GM21390 (cell line): ENCODE data around the gene IL1RAPL1.

Source experiments
- ATAC-seq: cut with Tn5 transposase; IDR thresholded peaks from one replicate; pipeline ENCODE4 v1.9.1; 2021; ENCODE audit not compliant: unreplicated experiment

Gene IL1RAPL1

DNA sequence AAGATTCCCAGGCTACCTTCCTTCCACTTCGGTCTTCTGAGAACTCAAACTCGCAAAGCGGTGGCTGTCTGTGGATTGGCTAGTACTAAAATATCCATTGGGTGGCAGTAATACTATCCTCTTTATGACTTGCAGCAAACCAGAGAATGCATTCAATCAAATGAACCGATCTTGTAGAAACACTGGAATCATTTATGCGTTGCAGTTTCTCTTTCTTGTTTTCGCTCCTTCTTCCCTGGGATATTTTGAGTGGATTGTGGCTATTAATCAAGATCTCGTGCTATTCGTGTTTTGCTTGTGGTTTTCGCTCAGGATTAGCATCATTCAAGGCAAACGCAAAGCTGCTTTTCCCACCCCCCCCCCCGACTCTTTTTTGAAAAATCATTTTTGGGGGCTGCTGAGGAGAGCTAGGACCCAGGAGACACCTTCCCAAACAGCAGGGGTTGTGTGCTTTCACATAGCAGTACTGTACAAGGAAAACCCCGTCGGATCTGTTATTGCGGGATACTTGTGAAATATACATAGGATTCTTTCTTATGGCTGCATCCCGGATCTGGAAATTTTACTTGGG, at the start of gene IL1RAPL1:
IL1RAPL1 (plus strand) TSS at position 466 of the 571 bp plus-strand sequence.
- ATAC-seq = no peak

DNA sequence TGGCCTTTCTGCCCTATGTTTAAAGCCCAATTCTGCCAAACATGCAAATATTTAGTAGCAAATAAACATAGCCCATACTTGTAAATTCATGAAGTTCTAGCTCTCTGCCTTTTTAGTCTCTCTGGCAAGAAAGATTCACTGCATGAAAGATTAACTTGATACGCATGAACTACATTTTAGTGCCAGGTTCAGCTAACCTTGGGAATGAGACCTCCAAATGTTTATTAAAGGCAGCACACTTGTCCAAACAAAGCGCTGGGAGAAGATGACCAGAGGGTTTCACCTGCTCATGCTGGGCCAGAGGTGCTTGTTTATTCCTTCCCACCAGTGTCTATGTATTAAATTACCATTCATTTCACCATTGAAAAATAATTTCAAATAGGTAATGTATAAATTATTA, 44.5 kb upstream of the IL1RAPL1 start:
- ATAC-seq = no peak

DNA sequence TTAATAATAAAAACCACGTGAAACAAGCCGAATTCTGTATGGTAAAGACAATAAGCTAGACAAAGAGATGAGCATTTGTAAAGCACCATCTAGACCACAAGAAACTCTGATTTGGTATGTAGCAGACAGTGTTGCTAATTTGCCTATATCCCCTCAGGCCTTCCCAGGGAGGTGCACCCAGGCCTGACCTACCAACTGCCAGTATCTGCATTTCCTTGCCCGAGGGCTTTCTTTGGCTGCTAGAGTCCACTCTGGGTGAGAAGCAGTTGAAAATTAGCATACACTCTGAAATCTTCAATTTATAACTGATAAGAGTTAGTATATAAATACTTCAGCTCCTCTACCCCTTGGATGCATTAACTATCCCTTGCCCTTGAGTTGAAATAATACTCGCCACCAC, 37.4 kb upstream of the IL1RAPL1 start:
- ATAC-seq = no peak

DNA sequence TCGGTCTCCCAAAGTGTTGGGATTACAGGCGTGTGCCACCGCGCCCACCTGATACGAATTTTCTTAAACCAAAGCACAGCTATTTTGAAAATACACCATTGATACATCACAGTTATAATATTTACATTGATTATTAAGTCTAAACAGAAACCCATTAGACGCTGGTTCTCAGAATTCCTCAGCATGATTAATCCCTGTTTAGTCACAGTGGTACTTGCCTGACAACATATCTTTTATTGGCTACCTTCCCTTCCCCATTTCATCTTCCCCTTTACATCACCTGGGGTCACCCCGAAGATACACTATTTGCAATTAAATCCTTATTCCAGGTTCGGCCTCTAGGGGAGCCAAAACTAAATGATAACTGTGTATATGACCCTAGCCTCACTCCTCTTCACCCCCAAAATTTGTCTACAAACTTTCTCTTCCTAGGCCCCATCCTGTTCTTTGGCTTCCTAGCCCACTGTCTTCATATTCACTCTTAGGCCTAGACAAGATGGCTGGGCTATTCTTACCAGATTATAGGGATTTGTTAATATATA, 36.8 kb upstream of the IL1RAPL1 start:
- no peak for ATAC-seq

DNA sequence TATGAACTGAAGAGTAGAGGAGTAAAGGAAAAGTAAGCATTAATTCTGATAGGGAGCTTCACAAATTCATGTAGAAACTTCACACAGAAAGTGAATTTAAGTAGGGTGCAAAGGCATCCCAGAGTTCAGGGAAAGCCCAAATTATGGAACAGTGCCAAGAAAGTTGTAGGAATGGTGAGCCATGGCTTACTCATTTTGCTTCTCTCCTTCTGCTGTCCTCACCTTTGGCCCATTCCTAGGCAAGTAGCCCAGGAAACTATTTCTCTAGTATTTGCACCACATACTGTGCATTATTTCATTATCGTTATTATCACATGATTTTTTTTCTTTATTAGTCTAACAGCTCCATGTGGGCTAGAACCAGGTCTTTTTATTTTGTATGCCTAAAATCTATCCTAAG, 34.9 kb upstream of the IL1RAPL1 start:
- no peak for ATAC-seq

DNA sequence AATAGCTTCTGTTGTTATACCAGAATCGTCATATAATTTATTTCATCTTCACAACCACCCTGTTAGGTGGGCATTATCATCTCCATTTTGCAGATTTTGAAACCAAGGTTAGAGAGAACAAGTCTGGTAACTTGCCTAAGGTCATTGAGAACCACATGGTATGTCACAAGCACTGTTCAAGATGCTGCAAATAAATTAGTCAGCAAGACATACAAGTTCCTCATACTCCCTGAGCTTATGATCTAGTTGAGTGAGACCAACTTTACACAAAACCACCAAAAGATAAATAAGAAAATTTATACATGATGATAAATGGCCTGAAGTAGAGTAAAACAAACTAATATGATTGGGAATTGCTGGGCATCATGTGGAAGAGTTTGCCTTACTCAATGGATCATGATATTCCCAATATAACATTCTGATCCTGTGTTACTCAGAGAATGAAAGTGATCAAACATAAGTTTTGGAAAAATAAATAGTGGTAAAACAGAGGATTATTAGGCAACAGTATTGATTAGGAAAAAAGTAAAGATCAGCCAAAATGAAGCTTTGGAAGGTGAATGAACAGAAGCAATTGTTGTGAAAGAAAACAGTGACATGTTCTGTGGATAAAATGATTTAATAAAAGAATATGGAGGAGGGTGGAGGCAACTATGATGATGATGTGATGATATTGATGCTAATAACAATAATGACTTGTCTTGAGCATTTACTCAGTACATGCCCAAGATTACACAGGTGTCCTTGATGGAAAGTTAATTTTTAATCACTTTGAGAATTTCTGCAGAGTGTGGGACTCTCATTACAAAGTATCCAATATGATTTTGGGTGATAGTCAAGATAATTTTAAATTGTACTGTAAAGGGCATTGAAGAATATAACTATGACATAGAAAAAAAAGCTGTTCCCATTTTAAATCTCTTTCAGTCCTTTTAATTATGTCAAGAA, 34.1 kb upstream of the IL1RAPL1 start:
- no peak for ATAC-seq

DNA sequence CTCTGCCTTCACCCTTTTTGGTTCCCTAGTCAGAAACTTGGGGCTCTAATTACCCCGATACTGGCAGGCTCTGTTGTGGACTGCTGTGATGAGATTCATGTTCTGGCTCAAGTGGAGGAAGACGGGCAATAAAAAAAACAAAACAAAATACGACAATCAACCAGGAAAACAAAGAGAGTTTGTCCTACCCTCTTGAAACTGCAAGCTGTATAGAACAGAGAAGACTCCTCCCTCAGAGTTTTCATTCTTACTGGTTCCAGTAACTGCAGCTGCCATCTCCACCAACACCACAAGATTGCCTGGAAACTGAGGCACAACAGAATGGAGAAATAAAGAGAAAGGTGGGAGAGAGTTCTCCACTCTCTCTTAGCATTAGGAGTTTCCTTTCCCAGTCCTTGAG, 11.1 kb upstream of the IL1RAPL1 start:
- ATAC-seq = no peak

DNA sequence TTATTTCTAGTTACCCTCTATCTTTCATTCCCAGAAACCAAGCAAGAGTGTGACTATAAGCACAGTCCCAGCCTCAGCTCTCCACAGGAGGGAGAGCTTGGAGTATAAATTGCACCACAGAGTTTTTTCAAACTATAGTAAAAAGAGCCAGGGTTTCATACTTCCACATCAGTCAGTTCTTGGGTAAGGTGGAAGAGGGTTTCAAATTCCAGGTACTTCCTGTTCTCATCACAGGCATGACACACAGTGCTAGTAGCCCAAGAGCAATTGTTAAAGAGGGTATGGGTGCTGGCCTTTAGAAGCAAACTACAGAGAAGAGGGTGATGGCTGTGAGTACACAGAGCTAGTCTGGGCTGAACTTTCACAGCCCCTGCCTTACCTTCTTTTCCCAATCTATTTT, 5.7 kb upstream of the IL1RAPL1 start:
- ATAC-seq = no peak

DNA sequence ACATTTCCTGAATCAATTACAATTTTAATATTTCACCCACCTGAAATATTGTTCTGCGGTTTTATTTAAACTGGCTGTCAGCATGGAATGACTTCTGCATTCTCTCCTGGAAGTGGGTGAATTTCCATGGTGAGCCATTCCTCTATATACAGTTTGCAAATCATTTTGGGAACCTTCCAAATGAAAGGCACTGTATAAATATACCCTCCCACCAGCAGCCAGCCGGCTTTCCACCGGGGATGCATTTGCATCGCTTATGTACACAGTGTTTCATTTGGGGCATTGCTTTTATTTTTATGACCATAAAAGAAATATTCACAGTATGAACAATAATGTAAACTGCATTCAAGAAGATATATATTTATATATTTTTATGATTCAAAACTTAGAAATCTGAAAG, 4.7 kb upstream of the IL1RAPL1 start:
- no peak for ATAC-seq

DNA sequence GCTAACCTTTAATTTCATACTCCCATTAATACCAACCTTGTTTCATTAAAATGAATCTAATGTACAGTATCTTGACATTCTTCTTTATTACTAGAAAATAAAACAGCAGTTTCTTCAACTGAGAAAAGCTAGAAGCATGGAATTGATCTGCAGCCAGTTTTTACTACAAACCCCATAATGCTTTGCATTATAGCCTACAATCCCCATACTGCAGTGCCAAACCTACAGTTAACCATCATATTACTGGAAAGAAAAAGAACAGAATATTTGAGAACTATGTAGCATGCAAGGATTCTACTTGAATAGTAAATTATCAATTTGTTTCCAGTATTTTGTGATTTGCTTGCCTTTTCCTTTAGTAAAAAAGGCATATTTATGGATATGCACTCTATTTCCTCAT, 3.2 kb upstream of the IL1RAPL1 start:
- no peak for ATAC-seq

DNA sequence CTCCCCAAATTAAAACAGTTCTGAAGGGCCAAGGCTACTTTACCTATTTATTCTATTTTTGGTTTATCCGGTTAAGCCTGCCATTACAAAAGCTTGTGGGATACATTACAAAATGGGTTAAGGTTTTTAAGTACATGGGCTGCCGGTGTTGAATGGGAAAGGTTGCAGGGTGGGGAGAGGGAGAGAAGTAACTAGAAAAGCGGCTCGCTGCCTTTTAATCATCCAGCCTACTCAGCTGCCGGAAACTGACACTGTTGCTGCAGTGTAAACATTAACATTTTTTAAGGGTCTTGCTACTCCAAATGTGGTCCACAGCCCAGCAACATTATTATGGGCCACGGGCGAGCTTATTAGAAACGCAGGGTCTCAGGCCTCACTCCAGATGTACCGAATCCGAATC, 1.5 kb upstream of the IL1RAPL1 start:
- no peak for ATAC-seq

DNA sequence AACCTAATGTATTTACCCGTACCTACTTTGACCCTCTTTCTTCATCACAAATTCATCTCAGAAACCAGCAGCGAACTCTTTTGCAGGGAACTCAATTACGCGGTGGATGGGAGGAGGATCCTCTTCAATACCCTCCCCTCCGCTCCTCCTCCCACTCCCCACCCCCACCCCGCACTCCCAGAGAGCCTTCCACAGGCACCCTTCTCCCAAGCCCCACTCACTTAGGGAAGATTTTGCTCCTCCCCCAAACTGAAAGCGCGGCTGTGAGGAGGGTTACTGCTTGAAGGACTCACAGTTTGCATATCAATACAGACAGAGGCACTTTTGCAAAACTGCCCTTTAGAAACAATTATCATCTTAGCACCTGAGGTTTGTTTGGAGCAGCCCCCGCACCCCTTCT, 960 bp upstream of the IL1RAPL1 start:
- no peak for ATAC-seq

DNA sequence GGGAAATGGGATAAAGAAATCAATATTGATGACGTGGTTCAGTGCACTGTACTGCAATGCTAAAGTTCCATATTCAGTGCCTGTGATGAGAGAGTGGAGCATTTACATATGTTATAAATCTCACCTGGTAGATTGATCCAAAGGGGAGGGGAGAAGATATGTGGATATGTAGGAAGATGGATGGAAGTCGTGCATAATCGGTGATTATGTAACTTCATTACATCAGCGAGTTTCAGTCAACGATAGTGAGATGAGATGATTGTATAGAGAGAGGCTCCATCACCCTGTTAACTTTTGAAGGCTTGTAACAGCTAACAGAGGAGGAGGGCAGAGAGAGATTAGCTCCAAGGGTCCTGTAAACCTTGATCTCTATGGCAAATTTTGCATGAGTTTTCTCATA, 1.8 kb downstream of the IL1RAPL1 start:
- ATAC-seq = no peak

DNA sequence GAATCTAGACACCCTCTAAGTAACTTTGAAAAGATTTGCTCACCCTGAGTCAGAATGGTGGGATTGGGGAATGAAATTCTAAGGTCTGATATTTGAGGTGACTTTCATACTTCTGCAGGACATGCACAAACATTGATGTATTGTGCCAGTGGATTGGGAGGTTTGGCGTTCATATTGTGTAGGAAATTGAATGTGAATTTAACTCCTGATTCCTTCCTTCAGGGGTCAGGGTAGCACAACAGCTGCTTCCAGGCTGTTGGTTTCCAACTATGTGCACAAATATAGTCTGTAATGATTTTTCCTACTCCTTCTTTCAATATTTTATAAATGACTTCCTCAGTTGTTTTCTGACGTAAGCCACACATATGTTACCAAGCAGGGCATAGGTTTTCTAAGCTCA, 3.1 kb downstream of the IL1RAPL1 start:
- no peak for ATAC-seq

DNA sequence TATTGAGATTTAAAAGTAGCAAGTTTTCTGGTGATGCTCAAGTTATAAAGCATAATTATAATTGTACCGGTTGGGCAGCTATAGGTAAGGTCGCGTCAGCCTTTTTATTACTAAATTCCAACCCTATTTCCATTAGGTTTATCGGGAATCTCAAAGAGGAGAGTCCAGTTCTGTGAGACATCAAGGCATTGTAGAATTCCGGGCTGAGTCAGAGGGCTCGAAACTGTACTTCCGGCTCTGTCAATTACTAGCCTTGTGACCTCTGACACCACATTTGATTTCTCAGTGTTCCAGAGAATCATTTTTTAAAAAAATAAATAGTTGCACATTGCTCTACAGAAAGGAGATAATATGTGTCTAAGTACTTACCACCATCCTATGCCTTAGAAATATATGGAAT, 4.3 kb downstream of the IL1RAPL1 start:
- ATAC-seq = no peak

DNA sequence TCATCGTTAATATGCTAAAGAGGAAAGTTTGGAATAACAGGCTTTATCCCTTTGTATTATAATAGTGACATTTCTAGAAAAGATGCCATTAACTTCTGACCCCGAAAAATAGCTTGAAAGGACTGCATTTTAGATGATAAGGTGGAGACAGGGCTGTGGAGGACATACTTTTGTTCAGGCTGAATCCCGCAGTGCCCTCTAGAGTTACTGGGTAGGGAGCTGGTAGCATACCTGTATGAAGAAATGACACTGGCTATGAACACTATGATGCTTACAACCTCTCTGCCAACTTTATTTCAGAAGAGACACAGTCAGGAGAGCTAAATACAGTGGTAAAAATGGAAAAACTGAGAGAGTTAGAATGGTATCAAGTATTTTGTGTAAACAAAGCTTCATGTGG, 8.1 kb downstream of the IL1RAPL1 start:
- no peak for ATAC-seq

DNA sequence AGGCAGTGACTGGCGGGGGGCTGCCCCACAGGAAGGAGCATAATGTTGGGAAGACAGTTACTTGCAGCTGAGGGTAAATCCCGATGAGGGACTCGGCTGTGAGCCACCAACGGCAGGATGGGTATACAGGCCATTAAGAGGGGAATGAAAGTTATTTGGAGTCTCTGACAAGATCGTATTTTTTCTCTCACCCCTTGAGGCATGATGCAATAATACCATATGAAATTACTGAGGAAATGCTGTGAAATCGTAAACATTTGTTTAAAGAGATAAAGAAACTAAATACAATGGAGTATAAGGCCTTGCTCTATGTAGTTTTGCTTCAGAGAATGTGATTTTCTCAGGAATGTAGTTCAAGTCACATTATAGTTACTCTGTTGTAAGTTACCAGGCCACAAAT, 12.7 kb downstream of the IL1RAPL1 start:
- ATAC-seq = no peak

DNA sequence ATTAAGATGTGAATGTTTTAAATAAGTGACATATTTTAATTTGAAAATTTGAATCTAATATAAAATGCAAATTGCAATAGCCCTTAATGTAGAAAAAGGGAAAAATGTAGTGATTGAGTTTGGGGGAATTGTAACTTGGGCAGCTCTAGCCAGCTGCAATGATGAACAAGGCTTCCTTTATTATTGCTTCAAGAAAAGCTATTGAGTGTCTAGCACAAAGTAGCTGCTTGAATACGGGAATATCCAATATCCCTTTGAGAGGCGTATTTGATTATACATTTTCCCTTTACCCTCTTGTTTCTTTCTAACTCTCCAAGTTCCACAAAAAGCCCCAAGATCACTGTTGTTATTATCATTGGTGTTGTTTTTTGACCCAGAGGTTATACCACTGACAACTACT, 21.8 kb downstream of the IL1RAPL1 start:
- no peak for ATAC-seq

DNA sequence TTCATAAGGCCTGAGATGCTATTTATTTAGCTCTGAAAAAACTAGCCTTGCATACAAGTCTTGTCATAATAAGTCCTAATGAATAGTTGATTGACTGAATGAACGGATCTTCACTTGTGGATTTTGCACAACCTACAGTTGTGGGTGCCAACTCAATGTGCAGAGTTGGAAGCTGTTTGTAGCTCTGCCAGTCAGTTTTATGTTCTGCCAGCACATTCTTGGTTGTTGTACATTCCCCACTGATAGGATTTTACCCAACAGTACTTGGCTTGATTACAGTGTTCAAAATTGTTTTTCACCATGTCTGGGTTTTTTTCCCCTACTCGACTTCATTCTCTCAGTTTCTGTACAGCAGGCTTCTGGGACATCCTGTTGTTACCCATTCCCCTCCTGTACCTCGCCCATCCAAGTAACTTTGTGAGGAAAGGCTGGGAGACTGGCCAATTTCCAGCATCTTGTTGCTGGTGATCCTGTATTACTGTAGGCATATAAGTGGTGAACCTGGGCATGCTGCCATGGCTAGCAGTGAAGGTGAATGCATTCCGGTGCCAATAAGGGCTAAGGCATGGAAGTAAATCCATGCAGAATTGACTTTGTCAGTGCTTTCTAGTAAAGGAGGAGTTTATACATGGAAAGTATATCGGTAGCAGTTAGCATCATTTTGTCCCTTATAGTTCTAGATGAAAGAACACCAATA, 22.8 kb downstream of the IL1RAPL1 start:
- ATAC-seq = no peak

DNA sequence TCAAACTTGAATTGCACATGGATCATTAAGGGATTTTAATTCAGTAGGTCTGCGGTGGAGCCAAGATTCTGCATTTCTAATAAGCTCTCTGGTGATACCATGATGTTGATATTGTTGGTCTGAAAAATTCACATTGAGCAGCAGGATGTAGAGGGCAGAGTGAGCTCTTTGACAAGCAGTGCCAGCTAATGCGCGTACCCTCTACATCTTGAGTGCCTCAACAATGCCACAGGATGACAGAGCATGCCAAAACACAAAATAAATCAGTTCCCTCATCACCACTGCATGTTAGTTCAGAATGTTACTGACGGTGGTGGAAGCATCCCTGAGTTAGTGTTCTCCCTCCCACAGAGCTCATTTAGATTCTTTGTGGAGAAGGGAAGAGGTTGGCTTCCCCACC, 23.5 kb downstream of the IL1RAPL1 start:
- no peak for ATAC-seq

DNA sequence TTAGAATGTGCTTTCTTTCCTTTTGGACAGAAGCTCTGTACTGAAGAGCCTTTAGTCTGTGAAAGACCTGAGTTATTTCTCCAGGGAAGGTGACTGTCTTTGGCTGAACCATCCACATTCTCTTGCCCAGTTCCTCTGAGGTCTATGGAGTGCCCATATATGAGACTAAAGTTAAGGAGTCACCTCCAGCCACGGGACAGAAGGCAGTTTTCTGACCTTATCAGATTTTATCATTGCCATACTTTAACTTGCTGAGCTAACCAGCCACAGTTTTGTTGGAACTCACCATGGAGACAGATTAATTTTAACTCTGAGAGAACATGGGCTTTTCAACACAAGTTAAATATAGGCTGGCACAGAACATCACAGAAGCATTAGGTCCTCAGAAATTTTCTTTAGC, 26.3 kb downstream of the IL1RAPL1 start:
- no peak for ATAC-seq

DNA sequence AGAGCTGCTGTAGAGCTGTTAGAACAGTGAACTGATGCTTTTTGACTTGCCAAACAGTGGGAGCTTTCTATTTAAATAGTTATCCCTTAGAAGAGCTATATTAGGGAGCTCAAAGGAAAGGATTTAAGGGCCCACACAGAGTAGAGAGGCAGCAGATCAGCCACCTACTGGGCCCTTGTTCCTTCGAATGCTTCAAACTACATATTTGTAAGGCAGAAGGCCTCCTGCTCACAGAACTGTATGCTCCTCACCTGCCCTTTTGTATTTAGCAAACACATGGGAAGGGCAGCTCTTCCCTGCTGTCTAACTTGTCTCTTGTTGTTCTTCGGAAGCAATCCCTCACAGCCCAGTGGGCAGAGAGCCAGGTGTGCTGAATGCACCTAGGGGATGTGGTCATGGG, 38.0 kb downstream of the IL1RAPL1 start:
- no peak for ATAC-seq
